ENCODE results near the gene LDLR. TPM values are rescaled to one million over a fixed set of nuclear protein-coding genes. Genes with fewer than 3 reads are reported as not detected.
"Not testable (repeated sequence)": the region's sequence is repeated elsewhere in the genome, so short reads cannot be mapped to it uniquely, and the experiment has no call there.

LDLR gene
- polyA plus RNA-seq, 1 donor, result 17.7 TPM

DNA sequence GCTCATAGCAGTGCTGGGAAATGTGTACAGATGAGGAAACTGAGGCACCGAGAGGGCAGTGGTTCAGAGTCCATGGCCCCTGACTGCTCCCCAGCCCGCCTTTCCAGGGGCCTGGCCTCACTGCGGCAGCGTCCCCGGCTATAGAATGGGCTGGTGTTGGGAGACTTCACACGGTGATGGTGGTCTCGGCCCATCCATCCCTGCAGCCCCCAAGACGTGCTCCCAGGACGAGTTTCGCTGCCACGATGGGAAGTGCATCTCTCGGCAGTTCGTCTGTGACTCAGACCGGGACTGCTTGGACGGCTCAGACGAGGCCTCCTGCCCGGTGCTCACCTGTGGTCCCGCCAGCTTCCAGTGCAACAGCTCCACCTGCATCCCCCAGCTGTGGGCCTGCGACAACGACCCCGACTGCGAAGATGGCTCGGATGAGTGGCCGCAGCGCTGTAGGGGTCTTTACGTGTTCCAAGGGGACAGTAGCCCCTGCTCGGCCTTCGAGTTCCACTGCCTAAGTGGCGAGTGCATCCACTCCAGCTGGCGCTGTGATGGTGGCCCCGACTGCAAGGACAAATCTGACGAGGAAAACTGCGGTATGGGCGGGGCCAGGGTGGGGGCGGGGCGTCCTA is 15.9 kb downstream of the LDLR start:
- no peak for DNase-seq (ENCODE audit: low read depth)

DNA sequence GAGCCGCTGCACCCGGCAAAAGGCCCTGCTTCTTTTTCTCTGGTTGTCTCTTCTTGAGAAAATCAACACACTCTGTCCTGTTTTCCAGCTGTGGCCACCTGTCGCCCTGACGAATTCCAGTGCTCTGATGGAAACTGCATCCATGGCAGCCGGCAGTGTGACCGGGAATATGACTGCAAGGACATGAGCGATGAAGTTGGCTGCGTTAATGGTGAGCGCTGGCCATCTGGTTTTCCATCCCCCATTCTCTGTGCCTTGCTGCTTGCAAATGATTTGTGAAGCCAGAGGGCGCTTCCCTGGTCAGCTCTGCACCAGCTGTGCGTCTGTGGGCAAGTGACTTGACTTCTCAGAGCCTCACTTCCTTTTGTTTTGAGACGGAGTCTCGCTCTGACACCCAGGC is 17.2 kb downstream of the LDLR start:
- DNase-seq (ENCODE audit: low read depth), result no peak

DNA sequence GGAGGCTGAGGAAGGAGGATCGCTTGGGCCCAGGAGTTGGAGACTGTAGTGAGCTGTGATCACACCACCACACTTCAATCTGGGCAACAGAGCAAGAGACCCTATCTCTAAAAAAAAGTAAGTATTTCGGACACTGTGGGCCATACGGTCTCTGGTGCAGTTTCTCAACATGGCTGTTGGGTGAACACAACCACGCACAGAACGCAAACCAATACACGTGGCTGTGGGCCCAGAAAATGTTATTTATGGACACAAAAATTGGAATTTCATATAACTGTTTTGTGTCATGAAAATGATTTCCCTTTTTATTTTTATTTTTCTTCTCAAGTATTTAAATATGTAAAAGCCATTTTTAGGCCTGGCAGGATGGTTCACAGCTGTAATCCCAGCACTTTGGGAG is 19.5 kb downstream of the LDLR start:
- no peak for DNase-seq (ENCODE audit: low read depth)

DNA sequence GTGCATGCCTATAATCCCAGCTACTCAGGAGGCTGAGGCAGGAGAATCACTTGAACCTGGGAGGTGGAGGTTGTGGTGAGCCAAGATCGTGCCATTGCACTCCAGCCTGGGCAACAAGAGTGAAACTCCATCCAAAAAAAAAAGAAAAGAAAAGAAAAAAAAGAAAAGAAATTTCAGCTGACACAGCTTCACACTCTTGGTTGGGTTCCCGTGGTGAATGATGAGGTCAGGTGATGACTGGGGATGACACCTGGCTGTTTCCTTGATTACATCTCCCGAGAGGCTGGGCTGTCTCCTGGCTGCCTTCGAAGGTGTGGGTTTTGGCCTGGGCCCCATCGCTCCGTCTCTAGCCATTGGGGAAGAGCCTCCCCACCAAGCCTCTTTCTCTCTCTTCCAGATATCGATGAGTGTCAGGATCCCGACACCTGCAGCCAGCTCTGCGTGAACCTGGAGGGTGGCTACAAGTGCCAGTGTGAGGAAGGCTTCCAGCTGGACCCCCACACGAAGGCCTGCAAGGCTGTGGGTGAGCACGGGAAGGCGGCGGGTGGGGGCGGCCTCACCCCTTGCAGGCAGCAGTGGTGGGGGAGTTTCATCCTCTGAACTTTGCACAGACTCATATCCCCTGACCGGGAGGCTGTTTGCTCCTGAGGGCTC is 22.0 kb downstream of the LDLR start:
- DNase-seq (ENCODE audit: low read depth), result no peak

DNA sequence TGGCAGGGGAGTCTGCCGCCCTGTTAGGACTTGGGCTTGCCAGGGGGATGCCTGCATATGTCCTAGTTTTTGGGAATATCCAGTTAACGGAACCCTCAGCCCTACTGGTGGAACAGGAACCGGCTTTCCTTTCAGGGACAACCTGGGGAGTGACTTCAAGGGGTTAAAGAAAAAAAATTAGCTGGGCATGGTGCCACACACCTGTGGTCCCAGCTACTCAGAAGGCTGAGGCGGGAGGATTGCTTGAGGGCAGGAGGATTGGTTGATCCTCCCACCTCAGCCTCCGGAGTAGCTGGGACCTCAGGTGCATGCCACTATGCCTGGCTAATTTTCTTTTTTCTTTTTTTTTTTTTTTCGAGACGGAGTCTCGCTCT is 22.5 kb downstream of the LDLR start:
- DNase-seq (ENCODE audit: low read depth), result no peak

DNA sequence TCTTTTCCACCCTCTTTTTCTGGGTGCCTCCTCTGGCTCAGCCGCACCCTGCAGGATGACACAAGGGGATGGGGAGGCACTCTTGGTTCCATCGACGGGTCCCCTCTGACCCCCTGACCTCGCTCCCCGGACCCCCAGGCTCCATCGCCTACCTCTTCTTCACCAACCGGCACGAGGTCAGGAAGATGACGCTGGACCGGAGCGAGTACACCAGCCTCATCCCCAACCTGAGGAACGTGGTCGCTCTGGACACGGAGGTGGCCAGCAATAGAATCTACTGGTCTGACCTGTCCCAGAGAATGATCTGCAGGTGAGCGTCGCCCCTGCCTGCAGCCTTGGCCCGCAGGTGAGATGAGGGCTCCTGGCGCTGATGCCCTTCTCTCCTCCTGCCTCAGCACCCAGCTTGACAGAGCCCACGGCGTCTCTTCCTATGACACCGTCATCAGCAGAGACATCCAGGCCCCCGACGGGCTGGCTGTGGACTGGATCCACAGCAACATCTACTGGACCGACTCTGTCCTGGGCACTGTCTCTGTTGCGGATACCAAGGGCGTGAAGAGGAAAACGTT is 24.0 kb downstream of the LDLR start:
- no peak for DNase-seq (ENCODE audit: low read depth)

DNA sequence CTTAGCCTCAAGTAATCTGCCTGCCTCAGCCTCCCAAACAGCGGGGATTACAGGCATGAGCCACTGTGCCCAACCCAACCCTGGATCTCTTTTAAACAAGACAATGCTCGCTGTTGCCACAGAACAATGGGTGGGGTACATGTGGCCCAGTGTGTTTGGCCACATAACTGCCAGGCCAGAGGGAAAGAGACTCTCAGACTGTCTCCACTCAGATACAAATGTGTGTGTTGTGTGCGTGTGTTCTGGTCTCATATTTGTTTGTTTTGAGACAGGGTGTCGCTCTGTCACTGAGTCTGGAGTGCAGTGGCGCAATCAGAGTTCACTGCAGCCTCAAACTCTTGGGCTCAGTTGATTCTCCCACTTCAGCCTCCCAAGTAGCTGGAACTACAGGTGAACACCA is 25.8 kb downstream of the LDLR start:
- no peak for DNase-seq (ENCODE audit: low read depth)

DNA sequence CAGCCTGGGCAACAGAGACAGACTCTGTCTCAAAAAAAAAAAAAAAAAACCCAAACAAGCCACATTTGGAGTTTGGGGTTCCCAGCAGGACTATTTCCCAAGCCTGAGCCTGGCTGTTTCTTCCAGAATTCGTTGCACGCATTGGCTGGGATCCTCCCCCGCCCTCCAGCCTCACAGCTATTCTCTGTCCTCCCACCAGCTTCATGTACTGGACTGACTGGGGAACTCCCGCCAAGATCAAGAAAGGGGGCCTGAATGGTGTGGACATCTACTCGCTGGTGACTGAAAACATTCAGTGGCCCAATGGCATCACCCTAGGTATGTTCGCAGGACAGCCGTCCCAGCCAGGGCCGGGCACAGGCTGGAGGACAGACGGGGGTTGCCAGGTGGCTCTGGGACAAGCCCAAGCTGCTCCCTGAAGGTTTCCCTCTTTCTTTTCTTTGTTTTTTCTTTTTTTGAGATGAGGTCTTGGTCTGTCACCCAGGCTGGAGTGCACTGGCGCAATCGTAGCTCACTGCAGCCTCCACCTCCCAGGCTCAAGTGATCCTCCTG is 26.7 kb downstream of the LDLR start:
- no peak for DNase-seq (ENCODE audit: low read depth)

DNA sequence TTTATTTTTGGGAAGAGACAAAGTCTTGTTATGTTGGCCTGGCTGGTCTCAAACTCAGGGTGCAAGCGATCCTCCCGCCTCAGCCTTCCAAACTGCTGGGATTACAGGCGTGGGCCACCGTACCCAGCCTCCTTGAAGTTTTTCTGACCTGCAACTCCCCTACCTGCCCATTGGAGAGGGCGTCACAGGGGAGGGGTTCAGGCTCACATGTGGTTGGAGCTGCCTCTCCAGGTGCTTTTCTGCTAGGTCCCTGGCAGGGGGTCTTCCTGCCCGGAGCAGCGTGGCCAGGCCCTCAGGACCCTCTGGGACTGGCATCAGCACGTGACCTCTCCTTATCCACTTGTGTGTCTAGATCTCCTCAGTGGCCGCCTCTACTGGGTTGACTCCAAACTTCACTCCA is 27.2 kb downstream of the LDLR start:
- no peak for DNase-seq (ENCODE audit: low read depth)

DNA sequence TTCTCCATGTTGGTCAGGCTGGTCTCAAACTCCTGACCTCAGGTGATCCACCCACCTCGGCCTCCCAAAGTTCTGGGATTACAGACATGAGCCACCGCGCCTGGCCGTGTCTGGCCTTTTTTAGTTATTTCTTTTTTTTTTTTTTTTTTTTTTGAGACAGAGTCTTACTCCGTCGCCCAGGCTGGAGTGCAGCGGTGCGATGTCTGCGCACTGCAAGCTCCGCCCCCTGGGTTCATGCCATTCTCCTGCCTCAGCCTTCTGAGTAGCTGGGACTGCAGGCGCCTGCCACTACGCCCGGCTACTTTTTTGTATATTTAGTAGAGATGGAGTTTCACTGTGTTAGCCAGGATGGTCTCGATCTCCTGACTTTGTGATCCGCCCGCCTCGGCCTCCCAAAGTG is 32.7 kb downstream of the LDLR start:
- DNase-seq (ENCODE audit: low read depth), result not testable (repeated sequence)

DNA sequence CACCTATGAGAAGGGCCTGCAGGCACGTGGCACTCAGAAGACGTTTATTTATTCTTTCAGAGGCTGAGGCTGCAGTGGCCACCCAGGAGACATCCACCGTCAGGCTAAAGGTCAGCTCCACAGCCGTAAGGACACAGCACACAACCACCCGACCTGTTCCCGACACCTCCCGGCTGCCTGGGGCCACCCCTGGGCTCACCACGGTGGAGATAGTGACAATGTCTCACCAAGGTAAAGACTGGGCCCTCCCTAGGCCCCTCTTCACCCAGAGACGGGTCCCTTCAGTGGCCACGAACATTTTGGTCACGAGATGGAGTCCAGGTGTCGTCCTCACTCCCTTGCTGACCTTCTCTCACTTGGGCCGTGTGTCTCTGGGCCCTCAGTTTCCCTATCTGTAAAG is 33.9 kb downstream of the LDLR start:
- DNase-seq (ENCODE audit: low read depth), result no peak

DNA sequence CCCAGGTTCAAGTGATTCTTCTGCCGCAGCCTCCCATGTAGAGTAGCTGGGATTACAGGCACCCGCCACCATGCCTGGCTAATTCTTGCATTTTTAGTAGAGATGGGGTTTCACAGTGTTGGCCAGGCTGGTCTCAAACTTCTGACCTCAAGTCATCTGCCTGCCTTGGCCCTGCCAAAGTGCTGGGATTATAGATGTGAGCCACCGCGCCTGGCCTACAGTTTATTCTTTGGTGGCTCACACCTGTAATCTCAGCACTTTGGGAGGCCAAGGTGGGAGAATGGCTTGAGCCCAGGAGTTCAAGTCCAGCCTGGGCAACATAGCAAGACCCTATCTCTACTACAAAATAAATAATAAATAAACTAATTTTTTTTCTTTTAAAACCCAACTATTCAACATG is 34.9 kb downstream of the LDLR start:
- DNase-seq (ENCODE audit: low read depth), result not testable (repeated sequence)

DNA sequence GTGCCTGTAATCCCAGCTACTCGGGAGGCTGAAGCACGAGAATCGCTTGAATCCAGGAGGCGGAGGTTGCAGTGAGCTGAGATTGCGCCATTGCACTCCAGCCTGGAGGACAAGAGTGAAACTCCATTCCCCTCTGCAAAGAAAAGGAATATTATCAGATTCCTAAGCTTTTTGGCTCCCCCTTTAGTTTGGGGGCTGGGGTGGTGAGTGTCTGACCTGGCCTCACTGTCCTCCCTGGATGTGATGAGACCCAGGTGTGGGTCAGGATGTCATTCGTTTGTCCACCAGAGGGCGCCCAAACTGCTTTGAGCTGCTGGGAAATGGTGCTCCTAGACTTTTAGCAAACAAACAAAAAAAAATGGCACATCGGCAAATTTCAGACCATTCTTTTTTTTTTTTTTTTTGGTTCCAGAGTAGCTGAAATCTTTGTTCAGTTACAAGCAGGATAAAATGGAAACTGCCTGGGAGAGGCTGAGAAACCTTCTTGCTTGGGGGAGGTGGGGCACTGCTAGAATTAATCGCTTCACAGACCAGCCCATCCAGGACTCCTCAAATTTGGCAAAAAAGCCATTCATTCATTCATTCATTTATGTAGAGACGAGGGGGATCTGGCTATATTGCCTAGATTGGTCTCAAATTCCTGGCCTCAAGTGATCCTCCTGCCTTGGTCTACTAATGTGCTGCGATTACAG is 36.9 kb downstream of the LDLR start:
- peak; percentile 46 for DNase-seq (ENCODE audit: low read depth)

DNA sequence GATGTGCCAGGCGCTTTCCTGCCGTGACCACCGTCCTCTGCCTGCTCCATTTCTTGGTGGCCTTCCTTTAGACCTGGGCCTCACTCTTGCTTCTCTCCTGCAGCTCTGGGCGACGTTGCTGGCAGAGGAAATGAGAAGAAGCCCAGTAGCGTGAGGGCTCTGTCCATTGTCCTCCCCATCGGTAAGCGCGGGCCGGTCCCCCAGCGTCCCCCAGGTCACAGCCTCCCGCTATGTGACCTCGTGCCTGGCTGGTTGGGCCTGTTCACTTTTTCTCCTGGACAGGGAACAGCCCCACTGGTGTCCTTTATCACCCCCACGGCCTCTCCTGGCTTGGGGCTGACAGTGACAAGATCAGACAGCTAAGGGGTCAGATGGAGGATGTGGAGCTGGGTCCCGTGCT is 38.6 kb downstream of the LDLR start:
- no peak for DNase-seq (ENCODE audit: low read depth)

DNA sequence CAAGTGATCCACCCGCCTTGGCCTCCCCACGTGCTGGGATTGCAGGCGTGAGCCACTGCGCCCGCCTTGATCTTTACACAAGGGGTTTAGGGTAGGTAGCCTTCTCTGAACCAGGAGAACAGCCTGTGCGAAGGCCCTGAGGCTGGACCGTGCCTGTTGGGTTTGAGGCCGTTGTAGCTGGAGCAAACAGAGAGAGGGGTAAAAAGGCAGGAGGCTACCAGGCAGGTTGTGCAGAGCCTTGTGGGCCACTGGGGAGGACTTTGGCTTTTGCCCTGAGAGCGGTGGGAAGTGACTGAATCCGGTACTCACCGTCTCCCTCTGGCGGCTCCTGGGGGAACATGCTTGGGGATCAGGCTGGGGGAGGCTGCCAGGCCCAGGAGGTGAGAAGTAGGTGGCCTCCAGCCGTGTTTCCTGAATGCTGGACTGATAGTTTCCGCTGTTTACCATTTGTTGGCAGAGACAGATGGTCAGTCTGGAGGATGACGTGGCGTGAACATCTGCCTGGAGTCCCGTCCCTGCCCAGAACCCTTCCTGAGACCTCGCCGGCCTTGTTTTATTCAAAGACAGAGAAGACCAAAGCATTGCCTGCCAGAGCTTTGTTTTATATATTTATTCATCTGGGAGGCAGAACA is 41.7 kb downstream of the LDLR start:
- no peak for DNase-seq (ENCODE audit: low read depth)

DNA sequence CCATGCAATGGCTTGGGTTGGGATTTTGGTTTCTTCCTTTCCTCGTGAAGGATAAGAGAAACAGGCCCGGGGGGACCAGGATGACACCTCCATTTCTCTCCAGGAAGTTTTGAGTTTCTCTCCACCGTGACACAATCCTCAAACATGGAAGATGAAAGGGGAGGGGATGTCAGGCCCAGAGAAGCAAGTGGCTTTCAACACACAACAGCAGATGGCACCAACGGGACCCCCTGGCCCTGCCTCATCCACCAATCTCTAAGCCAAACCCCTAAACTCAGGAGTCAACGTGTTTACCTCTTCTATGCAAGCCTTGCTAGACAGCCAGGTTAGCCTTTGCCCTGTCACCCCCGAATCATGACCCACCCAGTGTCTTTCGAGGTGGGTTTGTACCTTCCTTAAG is 42.2 kb downstream of the LDLR start:
- DNase-seq (ENCODE audit: low read depth), result no peak

DNA sequence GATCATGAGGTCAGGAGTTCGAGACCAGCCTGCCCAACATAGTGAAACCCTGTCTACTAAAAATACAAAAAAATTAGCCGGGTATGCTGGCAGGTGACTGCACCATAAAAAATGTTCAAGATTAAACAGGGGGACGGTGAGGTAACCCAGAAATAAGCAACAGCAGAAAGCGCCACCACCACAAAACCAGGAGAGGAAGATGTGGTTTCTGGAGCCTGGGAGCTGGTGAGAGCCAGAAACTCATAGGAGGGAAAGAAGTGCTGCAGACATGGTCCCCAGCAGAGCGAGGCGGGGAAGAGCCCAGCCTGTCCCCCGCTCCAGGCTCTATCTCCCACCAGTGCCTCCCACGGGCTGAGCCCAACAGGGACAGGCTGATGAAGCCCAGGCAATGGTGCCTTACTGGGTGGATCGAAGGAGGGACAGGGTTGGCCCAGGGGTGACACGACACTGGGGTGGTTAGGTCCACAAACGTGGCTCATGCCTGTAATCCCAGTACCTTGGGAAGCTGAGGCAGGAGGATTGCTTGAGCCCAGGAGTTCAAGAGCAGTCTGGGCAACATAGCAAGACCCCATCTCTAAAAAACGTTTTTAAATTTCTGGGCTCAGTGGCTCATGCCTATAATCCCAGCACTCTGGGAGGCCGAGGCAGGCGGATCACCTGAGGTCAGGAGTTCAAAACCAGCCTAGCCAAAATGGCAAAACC is 47.3 kb downstream of the LDLR start:
- no peak for DNase-seq (ENCODE audit: low read depth)

DNA sequence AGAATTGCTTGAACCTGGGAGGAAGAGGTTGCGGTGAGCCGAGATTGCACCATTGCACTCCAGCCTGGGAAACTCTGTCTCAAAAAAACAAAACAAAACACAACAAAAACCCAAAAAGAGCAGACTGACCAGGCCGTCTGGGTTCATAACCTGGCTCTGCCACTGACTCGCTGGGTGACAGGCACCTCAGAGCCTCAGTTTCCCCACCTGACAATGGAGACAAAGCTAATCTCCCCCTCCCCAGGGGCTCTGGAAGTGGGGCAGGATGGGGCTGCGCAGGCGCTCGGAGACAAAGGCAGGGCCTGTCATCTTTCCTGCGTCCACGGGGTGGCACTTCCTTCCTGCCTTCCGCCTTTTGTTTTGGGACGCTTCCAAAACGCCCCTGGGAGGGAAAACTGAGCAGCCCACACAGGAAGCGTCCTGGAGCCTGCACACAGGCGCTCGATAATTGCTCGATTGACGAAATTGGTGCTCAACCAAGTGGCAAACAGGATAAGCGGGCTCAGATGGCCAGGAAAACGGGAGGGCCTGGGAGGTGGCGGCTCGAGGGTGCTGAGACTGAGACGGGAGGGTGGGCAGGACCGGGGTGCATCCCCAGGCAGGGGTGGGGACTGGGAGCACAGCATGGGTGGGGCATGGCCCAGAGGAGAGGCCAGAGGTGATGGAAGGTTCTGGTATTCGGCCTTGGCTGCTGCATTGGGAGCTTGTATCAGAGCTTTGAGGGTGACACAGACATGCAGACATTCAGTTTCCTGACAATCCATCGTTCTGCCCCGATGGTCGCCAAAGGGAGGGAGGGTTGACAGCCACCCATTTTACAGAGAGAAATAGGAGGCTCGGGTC is 48.5 kb downstream of the LDLR start:
- peak; percentile 81 for DNase-seq (ENCODE audit: low read depth)

DNA sequence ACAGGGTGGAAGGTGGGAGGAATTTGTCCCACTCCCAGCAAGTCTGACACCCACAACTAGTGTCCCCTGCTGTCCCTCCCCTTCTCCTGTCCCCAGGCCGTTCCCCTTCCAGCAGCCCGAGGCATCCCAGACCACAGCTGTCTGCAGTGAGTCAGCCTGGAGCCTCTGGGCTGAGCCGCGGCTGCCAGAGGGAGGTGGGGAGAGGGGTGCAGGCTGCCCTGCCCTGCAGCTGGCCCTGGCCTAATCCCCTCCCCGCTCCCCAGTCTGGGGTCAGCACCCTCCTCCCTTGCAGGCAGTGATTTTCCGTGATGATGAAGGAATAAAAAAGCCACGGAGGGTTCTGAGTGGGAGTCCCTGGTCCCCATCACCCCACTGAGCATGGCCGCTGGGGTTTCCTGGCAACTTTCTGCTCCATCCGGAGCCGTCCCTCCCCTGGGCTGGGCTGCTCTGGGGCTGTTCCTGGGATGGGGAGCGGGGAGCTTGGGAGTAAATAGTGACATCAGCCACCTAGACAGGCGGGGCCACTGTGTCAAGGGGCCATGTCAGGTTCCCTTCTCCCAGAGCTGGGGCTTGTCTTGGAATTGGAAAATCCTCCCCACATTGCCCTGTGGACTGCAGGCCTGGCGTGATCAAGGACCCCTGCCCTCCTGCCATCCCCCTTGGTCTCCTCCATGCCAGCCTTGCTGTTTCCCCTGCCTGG is 49.5 kb downstream of the LDLR start:
- no peak for DNase-seq (ENCODE audit: low read depth)

DNA sequence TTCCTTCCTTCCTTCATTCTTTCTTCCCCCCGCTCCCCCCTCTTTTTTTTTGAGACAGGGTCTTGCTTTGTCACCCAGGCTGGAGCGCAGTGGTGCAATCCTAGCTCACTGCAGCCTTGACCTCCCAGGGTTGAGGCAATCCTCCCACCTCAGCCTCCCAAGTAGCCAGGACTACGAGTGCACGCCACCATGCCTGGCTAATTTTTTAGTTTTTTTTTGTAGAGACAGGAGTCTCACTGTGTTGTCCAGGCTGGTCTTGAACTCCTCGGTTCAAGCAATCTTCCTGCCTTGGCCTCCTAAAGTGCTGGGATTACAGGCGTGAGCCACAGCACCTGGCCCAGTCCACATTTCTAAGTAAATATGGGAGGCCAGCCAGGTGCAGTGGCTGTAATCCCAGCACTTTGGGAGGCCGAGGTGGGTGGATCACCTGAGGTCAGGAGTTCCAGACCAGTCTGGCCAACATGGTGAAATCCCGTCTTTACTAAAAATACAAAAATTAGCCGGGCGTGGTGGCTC is 50.8 kb downstream of the LDLR start:
- not testable (repeated sequence) for DNase-seq (ENCODE audit: low read depth)

Measured in forelimb muscle (tissue), 1 donor.